Activated T-cell treated with anti-CD3 and anti-CD28 coated beads for 48 hours (primary cell): ENCODE measurements around the gene L2HGDH.

Experiments
- DNase-seq: peaks from one replicate; pipeline ENCODE4 v3.0.0-alpha.2; 2020; ENCODE audit warnings: low read depth

L2HGDH gene

GRCh38 chr14:50229681-50230080, 82.3 kb downstream of the L2HGDH start:
- no peak for DNase-seq

DNA sequence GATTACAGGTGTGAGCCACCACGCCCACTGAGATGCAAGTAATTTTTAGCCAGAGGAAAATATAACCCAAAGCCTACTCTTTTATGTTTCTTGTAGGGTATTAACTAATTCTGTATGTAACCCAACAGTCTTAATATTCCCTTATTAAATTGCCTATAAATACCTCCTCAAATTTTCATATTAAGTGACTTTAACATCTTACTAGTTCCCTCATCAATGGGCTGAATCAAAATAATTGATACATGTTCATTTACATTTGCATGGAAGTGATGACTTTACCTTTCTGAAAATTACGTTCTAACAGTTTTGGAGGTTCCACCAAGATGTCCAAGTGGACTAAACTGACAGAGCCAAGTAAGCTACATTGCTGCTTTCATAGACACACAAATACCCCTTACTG, 83.7 kb downstream of the L2HGDH start:
- no peak for DNase-seq

DNA sequence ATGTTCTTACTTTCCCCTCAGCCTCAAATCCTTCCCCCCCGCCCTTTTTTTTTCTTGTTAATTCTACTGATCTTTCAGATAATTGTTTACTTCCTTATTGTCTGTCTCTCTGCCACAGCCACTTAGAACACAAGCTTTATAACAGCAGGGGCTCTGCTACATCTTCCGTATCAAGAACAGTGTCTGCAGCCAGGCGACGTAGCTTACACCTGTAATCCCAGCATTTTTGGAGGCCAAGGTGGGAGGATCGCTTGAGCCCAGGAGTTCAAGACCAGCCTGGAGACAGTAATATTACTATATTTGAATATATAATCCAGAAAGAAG, 86.1 kb downstream of the L2HGDH start:
- no peak for DNase-seq

- DNase-seq, result no peak
Observed at GRCh38 chr14:50225067-50225973, 86.7 kb downstream of the L2HGDH start.

DNA sequence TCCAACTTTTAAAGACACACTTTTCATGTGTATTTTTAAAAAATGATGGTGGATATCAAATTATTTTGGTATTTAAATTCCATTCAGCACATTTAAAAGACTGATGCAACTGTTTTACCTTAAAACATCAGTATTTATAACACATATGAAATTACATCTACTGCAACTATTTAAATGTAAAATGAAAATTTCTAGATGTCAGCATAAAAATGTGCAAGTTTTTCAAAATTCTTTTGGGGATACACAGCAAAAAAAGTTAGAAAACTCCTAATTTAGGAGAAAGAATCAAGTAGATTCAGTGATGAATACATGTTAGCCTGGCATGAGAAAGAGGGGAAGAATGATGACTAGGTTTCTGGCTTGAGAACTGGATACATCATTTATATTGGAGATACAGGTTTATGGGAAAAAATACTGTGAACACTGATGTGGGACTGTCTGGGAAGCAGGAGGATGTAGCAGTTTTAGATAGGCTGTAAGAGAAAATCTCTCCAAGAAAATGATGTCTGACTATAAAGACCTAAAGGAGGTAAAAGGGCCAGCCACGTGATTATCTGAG, 89.9 kb downstream of the L2HGDH start:
- no peak for DNase-seq

DNA sequence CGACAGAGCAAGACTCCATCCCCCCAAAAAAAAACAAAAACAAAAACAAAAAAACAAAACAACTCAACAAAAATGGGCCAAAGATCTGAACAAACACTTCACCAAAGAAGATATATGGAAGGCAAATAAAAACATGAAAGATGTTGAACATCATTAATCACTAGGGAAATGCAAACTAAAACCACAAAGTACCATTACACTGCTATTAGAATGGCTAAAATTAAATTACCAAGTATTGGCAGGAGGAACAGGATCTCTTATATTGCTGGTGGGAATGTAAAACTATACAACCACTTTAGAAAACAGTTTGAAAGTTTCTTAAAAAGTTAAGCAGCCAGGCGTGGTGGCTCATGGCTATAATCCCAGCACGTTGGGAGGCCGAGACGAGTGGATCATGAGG, 93.5 kb downstream of the L2HGDH start:
- DNase-seq, result no peak

- DNase-seq, result no peak
Observed at GRCh38 chr14:50215416-50215815, 96.6 kb downstream of the L2HGDH start.

GRCh38 chr14:50213795-50214194, 98.2 kb downstream of the L2HGDH start:
- DNase-seq, result no peak

DNA sequence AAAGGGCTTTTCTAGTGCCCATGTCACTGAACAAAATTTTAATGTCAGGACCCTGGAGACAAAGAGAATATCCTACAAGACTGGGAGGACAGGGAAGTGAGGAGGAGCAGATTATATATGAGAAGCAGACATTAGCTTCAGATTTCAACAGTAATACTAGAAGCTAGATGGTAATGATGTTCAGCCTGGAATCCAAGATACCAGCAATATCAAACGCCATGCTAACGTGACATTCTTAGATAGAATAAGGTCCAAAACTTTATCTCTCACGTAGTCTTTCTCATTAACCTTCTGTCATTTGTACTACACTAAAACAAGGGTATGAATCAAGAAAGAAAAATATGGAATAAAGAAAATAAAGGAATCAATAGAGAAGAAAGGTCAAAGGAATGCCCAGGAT, 99.3 kb downstream of the L2HGDH start:
- DNase-seq, result no peak

- DNase-seq, result no peak
Observed at GRCh38 chr14:50210074-50210473, 102.0 kb downstream of the L2HGDH start.

DNA sequence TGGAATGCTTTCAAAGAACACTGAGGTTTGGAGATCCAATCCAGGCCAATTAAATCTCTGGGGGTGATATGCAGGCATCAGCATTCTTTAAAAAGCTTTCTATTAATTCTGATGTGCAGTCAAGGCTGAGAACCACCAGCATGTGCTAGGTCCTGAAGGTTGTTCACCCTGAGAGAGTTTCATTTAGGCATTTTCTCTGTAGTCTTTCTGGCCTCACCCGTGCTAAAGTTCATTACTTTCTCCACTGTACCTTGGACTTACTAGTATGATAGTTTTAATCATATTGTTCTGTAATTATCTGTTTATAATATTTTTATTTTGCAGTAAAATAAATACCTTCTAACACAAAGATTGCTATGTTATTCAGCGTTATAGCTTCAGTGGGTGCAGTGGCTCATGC, 113.5 kb downstream of the L2HGDH start:
- DNase-seq, result no peak

DNA sequence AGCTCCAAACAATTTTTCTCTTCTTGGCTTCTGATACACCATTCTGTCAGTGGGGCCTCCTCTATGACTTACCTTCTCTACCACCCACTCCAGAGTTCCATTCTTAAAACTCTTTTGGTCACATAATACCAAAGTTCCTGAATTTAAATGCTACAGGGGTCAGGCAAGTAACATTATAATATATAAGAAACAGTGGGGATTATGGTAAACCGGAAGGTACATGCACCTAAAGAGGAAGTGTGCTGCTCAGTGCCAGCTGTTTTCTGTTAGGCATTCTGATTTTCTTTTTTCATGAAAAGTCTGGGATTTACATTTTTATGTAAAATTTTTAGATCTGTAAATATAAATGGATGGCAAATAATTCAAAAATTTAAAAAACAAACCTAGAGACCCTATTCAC, 120.5 kb downstream of the L2HGDH start:
- no peak for DNase-seq
